ENCODE data around the gene SPATA31C1.

Gene SPATA31C1

GRCh38 chr9:87958591-87958990, 40.8 kb downstream of the SPATA31C1 start:
- DNase-seq (ENCODE audit: low spot score) = no peak
- TF ChIP-seq CTCF (IDR thresholded peaks at IDR 0.05; ENCODE audit: extremely low read depth, missing control alignments) = no peak

DNA sequence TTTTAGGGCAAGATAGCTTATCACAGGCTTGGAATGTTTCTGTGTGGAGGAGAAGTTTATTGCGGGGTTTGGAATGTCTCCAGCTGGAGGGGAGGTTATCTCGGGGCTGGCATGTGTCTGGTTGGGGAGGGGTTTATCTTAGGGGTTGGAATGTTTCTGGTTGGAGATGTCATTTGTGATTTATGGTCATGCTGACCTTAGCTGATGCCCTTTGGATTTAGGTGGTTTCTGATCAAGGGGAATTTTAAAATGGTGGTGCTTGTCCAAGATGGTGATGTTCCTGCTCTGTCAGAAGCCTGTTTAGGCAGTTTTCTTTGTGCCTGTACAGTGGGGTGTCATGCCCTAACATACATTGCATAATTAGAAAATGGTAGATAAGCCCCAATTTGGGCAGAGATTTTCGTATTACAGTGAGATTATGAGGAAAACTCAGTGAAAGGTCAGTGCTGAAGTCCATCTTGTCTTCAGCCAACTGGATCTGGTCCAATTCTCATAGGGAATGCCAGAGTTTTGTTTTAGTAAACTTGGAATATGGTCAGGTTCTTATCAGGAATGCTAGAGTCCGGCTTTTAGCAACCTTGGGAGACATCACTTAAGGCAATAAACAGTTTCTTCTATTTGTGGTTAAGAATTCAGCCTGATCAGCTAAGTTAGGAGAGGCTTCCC, 42.3 kb downstream of the SPATA31C1 start:
- no peak for DNase-seq (ENCODE audit: low spot score)

GRCh38 chr9:87963770-87964169, 46.0 kb downstream of the SPATA31C1 start:
- no peak for TF ChIP-seq CTCF (IDR thresholded peaks at IDR 0.05; ENCODE audit: extremely low read depth, missing control alignments)
- no peak for DNase-seq (ENCODE audit: low spot score)

More for the DNA sequence above, 42.3 kb downstream of the SPATA31C1 start:
- TF ChIP-seq CTCF (IDR thresholded peaks at IDR 0.05; ENCODE audit: extremely low read depth, missing control alignments) = no peak

GRCh38 chr9:87964826-87965225, 47.1 kb downstream of the SPATA31C1 start:
- TF ChIP-seq CTCF (IDR thresholded peaks at IDR 0.05; ENCODE audit: extremely low read depth, missing control alignments) = no peak
- DNase-seq (ENCODE audit: low spot score) = no peak

DNA sequence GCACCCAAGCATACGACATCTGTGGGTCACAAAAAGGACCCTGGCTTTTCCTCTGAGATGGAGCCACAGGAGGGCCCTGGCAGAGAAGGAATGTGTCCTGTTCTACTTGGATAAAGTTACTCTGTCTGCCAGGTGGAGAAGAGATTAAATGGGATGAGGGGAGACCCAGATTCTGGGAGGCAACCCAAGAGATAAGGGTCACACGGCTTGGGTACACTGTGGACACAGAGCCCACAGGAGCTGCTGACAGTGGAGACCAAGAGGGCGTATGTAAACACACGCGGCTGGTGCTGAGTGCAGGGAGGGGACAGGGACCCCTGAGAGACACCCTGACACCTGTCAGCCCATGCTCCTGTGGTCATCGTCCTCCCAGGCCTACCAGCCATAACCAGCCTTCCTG, 50.4 kb downstream of the SPATA31C1 start:
- TF ChIP-seq CTCF (IDR thresholded peaks at IDR 0.05; ENCODE audit: extremely low read depth, missing control alignments) = no peak
- no peak for DNase-seq (ENCODE audit: low spot score)

DNA sequence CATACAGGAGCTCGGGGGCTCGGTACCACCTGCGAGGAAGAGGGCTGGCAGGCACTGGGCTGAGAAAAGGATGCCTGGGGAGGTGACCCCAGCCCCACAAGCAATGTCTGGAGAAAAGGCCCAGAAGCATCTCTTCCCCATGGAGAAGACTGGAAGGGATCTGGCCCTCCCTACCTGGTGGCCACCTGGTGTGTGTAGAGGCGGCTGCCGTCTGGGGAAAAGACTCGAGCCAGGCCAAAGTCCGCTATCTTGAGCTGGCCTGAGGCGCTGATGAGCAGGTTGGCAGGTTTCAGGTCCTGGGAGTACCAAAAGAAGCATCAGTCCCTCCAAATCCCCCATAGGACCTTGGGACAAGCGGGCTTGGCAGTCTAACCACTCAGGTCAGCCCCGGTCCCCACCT, 52.8 kb downstream of the SPATA31C1 start:
- no peak for TF ChIP-seq CTCF (IDR thresholded peaks at IDR 0.05; ENCODE audit: extremely low read depth, missing control alignments)
- no peak for DNase-seq (ENCODE audit: low spot score)

DNA sequence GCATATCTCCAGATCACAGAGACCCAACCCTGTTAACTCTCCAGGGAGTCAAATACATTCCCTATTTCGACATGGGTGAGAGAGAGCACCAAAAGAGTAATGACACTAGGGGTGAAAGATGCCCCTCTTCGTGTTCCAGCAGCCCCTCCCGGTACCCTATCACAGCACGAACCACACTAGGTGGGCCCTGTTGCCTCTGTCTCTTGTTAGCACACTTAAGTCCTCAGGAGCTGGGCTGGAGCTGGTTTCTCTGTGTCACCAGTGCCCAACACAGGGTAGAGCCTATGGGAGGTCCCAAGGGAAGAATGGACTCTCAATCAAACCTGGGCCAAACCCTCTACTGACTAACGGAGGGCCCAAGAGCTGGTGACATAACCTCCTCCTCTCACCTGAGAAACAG, 55.4 kb downstream of the SPATA31C1 start:
- no peak for DNase-seq (ENCODE audit: low spot score)
- no peak for TF ChIP-seq CTCF (IDR thresholded peaks at IDR 0.05; ENCODE audit: extremely low read depth, missing control alignments)

All from GM20000 (cell line).